GM18861 (cell line): Measurements from ENCODE around the gene GNG2.

Experiments used
- ATAC-seq: cut with Tn5 transposase; IDR thresholded peaks from one replicate; pipeline ENCODE4 v1.9.1; 2021; ENCODE audit not compliant: unreplicated experiment

GNG2 gene

DNA sequence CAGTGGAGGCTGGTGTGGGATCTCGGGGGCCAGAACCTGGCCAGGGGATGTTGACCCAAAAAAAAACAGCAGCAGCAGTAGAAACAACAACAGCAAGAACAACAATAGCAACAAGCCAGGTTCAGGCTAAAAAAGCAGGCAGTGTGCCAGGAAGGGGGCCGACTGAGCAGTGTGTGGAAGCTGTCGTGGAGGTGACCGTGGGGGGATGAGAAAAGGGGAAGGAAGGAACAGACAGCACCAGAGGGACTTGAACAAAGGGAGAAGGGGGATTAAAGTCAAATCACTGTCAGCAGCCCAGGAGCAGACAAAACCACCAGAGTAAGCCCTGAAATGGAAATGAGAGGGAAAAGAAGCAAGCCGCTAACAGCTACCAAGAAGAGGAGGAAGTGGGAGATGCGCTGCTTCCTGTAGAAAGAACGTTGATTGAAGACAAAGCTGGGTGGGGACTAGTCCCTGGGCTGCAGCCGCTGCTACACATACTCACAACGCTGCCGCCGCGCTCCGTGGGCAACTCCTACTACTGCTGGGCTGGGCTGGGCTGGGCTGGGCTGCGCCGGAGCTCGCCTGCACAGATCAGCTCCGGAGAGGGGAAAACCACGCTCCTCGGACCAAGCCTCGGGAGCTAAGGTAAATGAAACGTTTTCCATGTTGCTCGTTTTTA is at the start of gene GNG2:
GNG2 (plus strand) TSS at position 449 of the 661 bp plus-strand sequence. CDS start 90,067 bp downstream, outside the sequence.
- peak; percentile 79 for ATAC-seq

DNA sequence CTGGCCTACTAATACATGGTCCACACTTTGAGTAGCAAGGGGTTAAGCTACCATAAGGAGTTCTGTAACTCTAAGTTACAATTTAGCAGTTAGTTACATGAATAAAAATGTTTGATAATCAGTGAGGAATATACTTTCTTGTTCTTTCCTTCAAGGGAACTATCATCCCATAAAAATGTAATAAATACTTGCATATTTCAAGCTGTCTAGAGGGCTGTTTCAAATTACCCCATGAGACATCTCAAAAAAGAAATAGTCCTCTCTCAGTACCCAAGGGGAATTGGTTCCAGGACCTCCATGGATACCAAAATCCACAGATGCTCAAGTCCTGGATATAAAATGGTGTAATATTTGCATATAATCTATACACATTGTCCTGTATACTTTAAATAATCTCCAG is 48.7 kb upstream of the GNG2 start:
- no peak for ATAC-seq

DNA sequence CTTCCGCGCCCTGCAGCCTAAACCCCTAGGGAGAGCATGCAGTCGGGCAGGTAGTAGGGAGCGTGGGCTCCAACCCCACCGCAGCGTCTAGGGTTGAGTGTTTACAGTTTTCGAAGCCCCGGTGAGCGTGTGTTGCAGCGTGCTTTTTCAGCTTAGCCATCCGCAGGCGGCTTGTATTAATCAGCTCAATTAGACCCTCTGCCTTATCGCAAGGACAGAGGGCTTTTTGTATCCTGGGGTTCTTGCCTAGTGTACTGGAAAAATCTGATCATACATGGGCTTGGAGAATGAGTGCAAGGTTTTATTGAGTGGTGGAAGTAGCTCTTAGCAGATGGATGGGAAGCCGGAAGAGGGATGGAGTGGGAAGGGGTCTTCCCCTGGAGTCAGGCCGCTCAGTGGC is 44.4 kb upstream of the GNG2 start:
- no peak for ATAC-seq

DNA sequence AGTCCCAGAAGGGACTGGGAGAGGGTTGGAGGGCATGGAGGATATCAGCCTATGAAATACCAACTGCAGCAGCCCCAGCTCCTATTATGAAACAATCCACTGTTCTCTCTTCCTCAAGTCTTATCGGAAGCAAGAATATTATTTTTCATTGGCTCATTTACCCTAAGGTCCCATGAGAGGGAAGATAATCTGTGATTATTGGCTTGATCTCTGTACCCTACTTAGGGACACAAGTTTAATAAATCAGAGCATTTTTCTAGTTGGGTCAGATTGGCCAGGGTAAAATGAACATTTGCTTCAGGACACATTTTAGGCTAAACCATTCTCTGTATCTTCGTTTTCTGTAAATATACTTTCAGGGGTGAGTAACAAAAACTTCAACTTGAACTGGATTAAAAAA is 43.1 kb upstream of the GNG2 start:
- no peak for ATAC-seq

- no peak for ATAC-seq
Observed at GRCh38 chr14:51818748-51819380, 41.5 kb upstream of the GNG2 start.

- ATAC-seq, result no peak
Observed at GRCh38 chr14:51821822-51822221, 38.6 kb upstream of the GNG2 start.

- no peak for ATAC-seq
Observed at GRCh38 chr14:51822499-51822898, 37.9 kb upstream of the GNG2 start.

DNA sequence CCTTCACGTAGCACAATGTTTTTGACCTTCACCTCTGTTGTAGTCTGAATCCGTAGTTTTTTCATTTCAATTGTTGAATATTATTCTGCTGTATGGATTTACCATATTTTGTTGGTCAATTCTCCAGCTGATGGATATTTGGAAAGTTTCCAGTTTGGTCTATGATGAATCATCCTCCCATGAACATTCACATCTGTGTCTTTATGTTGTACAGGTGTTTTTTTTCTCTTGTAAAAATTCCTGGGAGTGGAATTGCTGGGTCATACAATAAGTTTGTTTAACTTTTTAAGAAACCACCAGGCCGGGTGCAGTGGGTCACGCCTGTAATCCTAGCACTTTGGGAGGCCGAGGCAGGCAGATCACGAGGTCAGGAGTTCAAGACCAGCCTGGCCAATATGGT is 36.7 kb upstream of the GNG2 start:
- ATAC-seq, result no peak

GRCh38 chr14:51824191-51824590 is 36.2 kb upstream of the GNG2 start:
- no peak for ATAC-seq

DNA sequence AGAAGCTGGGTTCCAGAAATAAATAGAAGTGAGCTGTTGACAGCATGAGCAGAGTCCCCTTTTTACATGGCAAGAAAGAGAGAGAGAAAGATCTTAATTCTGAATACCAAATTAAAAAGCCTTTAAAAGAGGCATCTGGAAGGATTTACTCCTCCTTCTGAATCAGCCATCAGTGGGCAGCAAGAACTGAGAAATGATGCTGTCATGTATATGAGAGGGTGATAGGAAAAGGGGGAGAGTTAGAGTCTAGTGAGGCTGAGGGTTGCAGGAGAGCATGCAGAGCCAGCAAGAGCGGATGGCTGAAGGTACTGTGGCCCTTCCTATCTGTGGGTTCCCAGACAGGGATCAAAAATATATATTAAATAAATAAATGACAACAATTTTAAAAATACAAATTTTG is 34.5 kb upstream of the GNG2 start:
- no peak for ATAC-seq

DNA sequence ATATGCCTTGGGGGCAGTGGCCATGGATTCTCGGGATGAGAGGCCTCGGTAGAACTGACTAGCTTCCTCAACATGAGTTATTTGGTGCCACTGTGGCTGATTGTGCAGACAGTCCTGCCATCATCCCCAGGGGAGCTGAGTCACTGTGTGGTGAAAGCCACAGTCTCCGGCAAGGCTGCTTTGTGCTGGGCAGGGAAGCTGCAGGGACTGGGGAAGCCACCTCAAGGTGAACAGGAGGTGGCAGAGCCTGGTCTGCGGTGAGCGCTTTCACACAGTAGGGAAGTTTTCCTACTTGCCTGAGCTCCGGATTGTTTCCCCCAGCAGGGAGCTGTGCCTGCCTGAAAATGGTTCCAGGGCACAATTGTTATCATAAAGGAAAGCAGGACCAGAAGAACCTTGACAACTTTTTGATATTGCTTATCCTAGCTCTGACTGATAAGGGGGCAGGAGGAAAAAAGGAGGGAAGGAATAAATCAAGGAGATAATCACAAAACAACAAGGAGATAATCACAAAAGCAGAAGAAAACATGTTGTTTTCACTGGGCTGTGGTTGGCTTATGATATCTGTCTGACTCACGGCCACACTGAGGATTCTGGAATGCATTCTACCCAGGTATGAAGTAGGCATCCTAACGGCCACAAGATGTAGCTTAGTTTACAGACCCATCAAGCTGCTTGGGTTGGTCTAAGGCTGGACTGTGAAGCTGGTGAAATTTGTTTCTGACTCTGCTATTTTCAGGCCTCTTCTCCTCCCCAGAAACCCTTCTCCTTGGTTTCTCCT is 32.2 kb upstream of the GNG2 start:
- ATAC-seq, result peak; percentile 98

DNA sequence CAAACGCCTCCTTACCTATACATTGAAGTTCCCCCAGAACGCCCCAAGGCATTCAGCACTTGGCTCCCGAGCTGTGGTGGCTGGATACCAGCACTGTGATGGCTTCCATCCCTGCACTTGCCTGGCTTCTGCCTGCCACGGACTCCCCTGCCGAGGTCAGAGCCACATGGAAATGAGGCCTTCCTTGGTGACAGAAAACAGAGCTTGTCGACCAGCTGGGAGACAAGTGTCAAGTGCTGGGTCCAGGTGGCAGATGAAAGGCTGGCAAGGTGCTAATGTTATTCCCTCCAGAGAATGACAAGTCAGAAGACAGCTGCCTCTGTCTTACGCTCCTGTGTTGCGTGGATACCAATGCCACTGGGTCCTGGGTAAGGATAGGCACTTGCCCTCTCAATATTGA is 26.2 kb upstream of the GNG2 start:
- ATAC-seq, result no peak

DNA sequence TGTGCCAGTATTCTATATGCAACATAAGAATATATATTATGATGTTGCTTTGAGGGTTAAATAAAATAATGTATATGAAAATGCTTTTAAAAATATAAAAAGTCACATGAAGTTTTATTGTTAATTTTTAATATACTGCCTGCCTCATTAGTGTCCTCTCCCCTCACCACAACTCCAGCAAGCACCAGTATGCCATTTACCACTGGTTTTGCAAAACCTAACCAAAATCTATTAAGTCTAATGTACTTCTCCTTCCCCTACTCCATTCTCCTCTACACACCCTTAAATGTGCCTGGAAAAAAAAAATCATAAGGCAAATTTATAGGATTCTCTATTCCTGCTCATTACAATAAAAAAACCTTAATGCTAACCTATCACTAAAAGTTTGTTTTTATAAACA is 24.0 kb upstream of the GNG2 start:
- peak; percentile 89 for ATAC-seq

DNA sequence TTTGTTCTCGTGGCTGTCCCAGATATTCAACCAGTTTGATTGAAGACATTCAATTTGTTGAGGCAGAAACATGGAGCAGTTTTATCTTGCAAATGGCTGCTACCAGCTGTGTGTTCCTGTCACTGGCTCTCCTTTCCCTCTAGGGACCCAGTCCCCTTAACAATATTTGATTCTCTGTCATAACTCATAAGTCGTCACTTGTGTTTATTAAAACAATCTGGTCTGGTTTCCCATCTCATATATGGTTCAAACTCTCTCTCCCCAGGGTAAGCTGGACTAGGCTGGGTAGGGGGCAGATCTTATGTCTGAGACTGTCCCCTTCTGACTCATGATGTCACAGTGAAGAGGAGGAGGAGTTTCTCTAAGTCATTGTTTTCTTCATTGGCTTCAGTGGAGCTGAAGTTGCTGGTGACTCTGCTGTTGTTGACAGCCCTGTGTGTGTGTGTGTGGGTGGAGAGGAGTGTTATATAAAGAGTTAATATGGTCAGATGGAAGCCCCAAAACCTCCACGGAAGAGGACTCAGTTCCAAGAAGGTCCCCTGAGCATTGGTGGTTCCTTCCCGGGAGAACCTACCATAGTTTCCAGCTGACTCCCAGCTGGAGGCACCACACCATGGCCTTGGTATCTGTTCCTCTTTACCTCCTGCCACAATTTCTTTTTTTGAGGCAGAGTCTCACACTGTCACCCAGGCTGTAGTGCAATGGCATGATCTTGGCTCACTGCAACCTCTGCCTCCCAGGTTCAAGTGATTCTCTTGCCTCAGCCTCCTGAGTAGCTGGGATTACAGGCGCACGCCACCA is 16.1 kb upstream of the GNG2 start:
- no peak for ATAC-seq

DNA sequence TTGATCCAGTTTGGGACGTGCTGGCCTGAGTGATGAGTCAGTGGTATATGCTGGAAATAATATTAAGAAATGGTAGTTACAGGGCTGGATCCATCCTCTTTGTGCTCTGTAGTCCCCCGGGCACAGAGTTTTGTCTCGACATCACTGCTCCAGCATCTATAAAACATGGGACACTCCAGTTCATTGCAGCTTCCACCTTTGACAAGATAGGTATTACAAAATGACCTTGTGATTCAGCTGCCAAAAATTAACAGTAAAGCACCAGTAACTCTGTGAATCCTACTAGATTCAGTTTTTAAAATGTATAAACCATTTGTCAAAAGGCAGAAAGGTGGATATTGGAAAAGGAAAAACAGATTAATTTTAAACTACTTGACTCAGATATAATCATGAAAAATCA is 14.6 kb upstream of the GNG2 start:
- ATAC-seq, result no peak

DNA sequence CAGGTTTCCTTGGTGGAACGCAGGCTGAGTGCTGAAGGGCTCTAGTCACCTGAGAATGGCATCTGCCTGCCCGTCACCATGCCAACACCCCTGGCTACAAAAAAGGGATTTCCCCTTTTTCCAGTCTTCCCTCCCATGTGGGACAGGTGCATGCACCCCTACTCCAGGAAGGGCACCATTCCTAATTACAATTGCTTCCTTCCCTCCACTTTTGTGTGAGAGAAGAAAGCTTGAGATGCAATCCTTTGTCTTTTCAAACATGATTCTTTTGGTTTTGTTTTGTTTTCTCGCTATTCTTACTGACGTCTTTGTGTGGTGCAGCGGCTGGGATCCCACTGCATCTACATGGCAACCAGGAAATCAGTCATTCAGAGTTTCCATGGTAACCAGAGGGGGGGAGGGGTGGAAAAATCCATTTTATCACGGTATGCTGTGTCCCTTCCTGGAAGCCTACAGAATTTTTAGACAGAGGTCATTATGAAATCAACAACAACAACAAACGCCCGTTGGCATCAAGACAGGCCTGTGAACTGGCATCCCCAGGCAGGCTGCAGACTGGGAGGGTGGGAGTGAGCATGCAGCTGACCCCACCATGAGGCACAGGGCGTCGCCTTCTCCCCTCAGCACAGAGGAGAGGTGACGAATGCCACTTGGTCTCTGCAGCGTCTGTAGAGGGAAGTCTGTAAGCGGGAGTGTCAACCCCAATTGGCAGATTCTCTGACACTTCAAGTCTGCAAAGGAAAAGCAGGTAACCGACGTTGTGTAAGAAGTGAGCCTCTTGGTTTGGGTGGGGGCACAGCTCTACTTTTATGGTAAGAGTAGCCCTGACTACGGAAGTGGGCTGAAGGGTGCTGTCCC is 13.6 kb upstream of the GNG2 start:
- peak; percentile 79 for ATAC-seq

DNA sequence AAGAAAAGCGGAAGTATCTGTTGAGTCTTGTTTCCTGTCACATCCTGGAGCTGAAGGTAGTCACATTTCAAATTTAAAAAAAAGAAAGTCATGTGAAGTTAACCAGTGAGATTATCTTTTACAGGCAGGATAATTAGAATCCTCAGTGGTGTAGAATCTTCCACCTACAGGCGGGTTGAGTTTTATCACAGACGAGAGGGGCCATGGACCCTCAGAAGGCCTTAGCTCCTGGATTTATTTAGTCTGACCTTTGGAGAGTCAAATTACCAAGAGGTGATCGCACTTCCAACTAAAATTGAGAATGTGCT is 13.0 kb upstream of the GNG2 start:
- ATAC-seq, result no peak

GRCh38 chr14:51848120-51848519 is 12.3 kb upstream of the GNG2 start:
- ATAC-seq, result no peak

DNA sequence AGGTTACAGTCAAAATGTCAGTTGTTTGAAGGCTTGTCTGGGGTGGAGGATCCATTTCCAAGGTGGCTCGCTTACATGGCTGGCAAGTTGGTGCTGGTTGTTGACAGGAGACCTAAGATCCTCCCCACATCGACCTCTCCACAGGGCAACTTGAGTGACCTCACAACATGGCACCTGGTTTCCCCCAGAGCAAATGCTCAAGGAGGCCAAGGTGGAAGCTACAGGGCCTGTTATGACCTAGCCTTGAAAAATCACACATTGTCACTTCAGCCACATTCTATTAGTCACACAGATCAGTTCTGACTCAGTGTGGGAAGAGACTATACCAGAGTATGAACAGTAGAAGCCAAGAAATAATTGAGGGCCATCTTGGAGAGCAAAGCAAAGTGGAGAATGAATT is 11.3 kb upstream of the GNG2 start:
- no peak for ATAC-seq

DNA sequence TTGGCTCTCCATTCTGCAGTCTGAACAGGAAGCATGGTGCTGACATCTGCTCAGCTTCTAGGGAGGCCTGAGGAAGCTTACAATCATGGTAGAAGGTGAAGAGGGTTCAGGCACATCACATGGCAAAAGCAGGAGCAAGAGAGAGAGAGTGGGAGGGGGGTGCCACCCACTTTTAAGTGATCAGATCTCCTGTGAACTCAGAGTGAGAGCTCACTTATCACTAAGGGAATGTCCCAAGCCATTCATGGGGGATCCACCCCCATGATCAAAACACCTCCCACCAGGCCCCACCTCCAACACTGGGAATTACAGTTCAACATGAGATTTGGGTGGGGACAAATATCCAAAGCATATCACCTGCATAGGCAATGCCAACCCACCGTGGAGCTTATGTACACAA is 9.8 kb upstream of the GNG2 start:
- no peak for ATAC-seq

DNA sequence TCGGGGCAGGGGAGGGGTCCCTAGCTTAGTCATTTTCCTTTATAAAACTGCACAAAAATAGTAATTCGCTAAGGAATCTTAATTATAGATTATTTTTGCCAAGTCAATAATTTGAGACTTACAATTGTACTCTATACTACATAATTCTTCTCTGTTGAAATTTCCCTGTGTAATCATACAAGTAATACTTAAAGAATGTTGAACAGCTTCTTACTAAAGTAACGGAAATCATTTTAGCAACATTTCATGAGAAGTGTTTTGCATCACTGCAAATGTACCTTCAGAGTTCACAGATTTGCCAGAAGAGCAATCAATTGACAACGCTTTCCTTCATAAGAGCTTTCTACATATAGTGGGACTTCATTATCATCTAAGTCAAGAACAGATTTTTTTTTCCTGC is 7.9 kb upstream of the GNG2 start:
- no peak for ATAC-seq
